GM12878 (cell line): ENCODE results near the gene BBS9. TPM values are rescaled to one million over a fixed set of nuclear protein-coding genes. Genes with fewer than 3 reads are reported as not detected.

ENCODE experiments used
- ATAC-seq: fragments of 200-7000 bp; cut with Tn5 transposase; 3 replicates; pipeline ENCODE4 v1.9.1; 2020; ENCODE audit warnings: mild to moderate bottlenecking, moderate library complexity
- BruUV-seq: library from RNA; stranded (reverse); fragments of 400-500 nt; replicated peaks from 2 replicates; lab custom pipeline; 2021; lab: Mats Ljungman, UMichigan
- CTCF ChIA-PET: fragments of 300-600 bp; sonication (Branson Sonifier 250); formaldehyde crosslinking; extraction: SDS; loops from one replicate; lab custom pipeline; 2021; ENCODE audit warnings: inconsistent platforms; lab: Yijun Ruan, JAX
- POLR2A ChIA-PET: fragments of 350-600 bp; formaldehyde crosslinking; extraction: SDS; loops from one replicate; lab custom pipeline; 2021; ENCODE audit warnings: inconsistent platforms; lab: Charles Lee
- RAD21 ChIA-PET: fragments of 300-600 bp; sonication (Branson Sonifier 250); formaldehyde crosslinking; loops from one replicate; lab custom pipeline; 2023; ENCODE audit warnings: antibody characterized with exemption; ENCODE audit not compliant: unreplicated experiment; lab: Charles Lee
- SMC1A ChIA-PET: fragments of 300-600 bp; sonication (Branson Sonifier 250); formaldehyde crosslinking; loops from one replicate; lab custom pipeline; 2023; ENCODE audit not compliant: unreplicated experiment, uncharacterized antibody; lab: Charles Lee
- DNase-seq: peaks from one replicate; pipeline ENCODE4 v3.0.0-alpha.2; 2011; ENCODE audit warnings: low read depth, low spot score
- FAIRE-seq: peaks from 3 replicates; lab custom pipeline; 2011; peaks lifted over from hg19 to GRCh38; lab: Jason Lieb, UNC
- H2AFZ ChIP-seq: 2 replicates; pipeline ENCODE4 v1.6.0; 2011; ENCODE audit warnings: low read depth, low read length, control low read depth; ENCODE audit not compliant: control insufficient read depth
- H3K27ac ChIP-seq: 2 replicates; pipeline ENCODE4 v1.5.1; 2011; ENCODE audit warnings: control low read depth; ENCODE audit not compliant: control insufficient read depth, insufficient read depth
- H3K27me3 ChIP-seq, 2 experiments: replicated peaks in 1 of 2; 2 replicates each; pipeline versions ENCODE4 v1.6.0 to v1.6.1; 2011; ENCODE audit warnings: low read length in 1 of 2; ENCODE audit not compliant: control insufficient read depth in 2 of 2, insufficient read depth in 2 of 2
- H3K36me3 ChIP-seq, 2 experiments: 2 replicates each; pipeline ENCODE4 v1.5.1; 2011; ENCODE audit warnings: low read length in 1 of 2; ENCODE audit not compliant: control insufficient read depth in 2 of 2, insufficient read depth in 2 of 2
- H3K4me1 ChIP-seq: 2 replicates; pipeline ENCODE4 v1.6.1; 2011; ENCODE audit warnings: mild to moderate bottlenecking, low read length, moderate library complexity, mixed read lengths; ENCODE audit not compliant: control insufficient read depth, insufficient read depth
- H3K4me2 ChIP-seq: 2 replicates; pipeline ENCODE4 v1.6.0; 2011; ENCODE audit warnings: control low read depth; ENCODE audit not compliant: control insufficient read depth, insufficient read depth
- H3K4me3 ChIP-seq: fragments of 200-600 bp; sonication (generic); 2 replicates; pipeline ENCODE4 v1.5.1; 2016
- H3K79me2 ChIP-seq: 2 replicates; pipeline ENCODE4 v1.6.0; 2011; ENCODE audit warnings: low read length; ENCODE audit not compliant: control insufficient read depth, insufficient read depth
- H3K9ac ChIP-seq: 2 replicates; pipeline ENCODE4 v1.8.0; 2011; ENCODE audit warnings: low read length, control low read depth, mixed read lengths; ENCODE audit not compliant: control insufficient read depth, insufficient read depth
- H3K9me3 ChIP-seq: replicated peaks from 3 replicates; pipeline ENCODE4 v1.5.1; 2011; ENCODE audit warnings: mild to moderate bottlenecking, low read length; ENCODE audit not compliant: control insufficient read depth, insufficient read depth
- H4K20me1 ChIP-seq: 2 replicates; pipeline ENCODE4 v1.6.0; 2011; ENCODE audit not compliant: control insufficient read depth, insufficient read depth
- BRCA1 ChIP-seq: IDR thresholded peaks from 2 replicates; pipeline ENCODE4 v1.6.1; 2011; ENCODE audit warnings: low read depth, low read length, improper control_type of control experiment
- CHD1 ChIP-seq: IDR thresholded peaks from 2 replicates; pipeline ENCODE4 v1.6.1; 2012; ENCODE audit warnings: low read depth, low read length, improper control_type of control experiment
- ELK1 ChIP-seq: IDR thresholded peaks from 2 replicates; pipeline ENCODE4 v1.6.1; 2012; ENCODE audit warnings: low read depth, low read length, improper control_type of control experiment
- ETV6 ChIP-seq, 2 experiments: fragments of 450-650 bp in 1 of 2; IDR thresholded peaks in 1 of 2; conservative IDR thresholded peaks in 1 of 2; 2 replicates each; pipeline ENCODE4 v1.6.1; 2014; ENCODE audit warnings: antibody characterized with exemption in 1 of 2, borderline replicate concordance in 1 of 2, low read depth in 1 of 2, mild to moderate bottlenecking in 1 of 2, moderate library complexity in 1 of 2
- FOXK2 ChIP-seq: fragments of 450-650 bp; IDR thresholded peaks from 2 replicates; pipeline ENCODE4 v1.6.1; 2017; ENCODE audit warnings: mild to moderate bottlenecking, moderate library complexity
- FOXM1 ChIP-seq: IDR thresholded peaks from 2 replicates; pipeline ENCODE4 v1.6.1; 2012; ENCODE audit warnings: low read depth, mild to moderate bottlenecking, inconsistent platforms, low read length, moderate library complexity
- JUNB ChIP-seq: IDR thresholded peaks from 2 replicates; pipeline ENCODE4 v1.6.1; 2016; ENCODE audit warnings: antibody characterized with exemption, mild to moderate bottlenecking
- RBBP5 ChIP-seq: fragments of 200-600 bp; sonication (generic); conservative IDR thresholded peaks from 2 replicates; pipeline ENCODE4 v1.6.1; 2016
- YY1 ChIP-seq: IDR thresholded peaks from 2 replicates; pipeline ENCODE4 v1.6.1; 2011; ENCODE audit warnings: low read depth, mild to moderate bottlenecking, low read length
- ZNF274 ChIP-seq: IDR thresholded peaks from one replicate; pipeline ENCODE4 v1.8.0; 2011; ENCODE audit not compliant: insufficient read length, insufficient read depth
- WGBS: methylation state at CpG from one replicate; pipeline ENCODE4 v1.1.6; 2016; ENCODE audit warnings: low lambda C conversion rate; ENCODE audit not compliant: insufficient replicate concordance, insufficient coverage; ENCODE audit errors: missing lambda C conversion rate; 5-methylcytosine and 5-hydroxymethylcytosine counted together
- in situ Hi-C: fragments of 300-500 bp; cut with MboI; formaldehyde crosslinking; loops from 9 replicates; pipeline ENCODE4 v1.14.3; 2018; ENCODE audit warnings: mixed read lengths
- intact Hi-C: fragments of 100-400 bp; cut with micrococcal nuclease; formaldehyde crosslinking; loops from one replicate; pipeline ENCODE4 v1.14.2; 2022; ENCODE audit not compliant: unreplicated experiment
- polyA plus RNA-seq, 11 experiments: library from polyadenylated mRNA; depleted of rRNA in 4 of 11; unstranded in 6 of 11; stranded (reverse) in 5 of 11; fragments of >200 nt; fragmentation: Nextera tagmentation in 4 of 11; fragmentation: Illumina TruSeq in 1 of 11; extraction: Ambion mirVana in 4 of 11; extraction: Trizol in 1 of 11; gene quantifications; 1 replicate in 1 of 11; 2 replicates in 10 of 11; pipeline versions ENCODE4 v1.2.1 to v1.2.3, GENCODE V29; 2011 to 2016; ENCODE audit warnings: inconsistent platforms in 2 of 11, missing spikeins in 2 of 11, low read depth in 1 of 11
- total RNA-seq, 4 experiments: library from RNA; depleted of rRNA in 3 of 4; stranded (reverse); fragments of >200 nt in 3 of 4; fragmentation: Illumina TruSeq in 1 of 4; extraction: Trizol in 1 of 4; gene quantifications; 2 replicates each; pipeline versions ENCODE4 v1.2.1 to v1.2.3, GENCODE V29; 2013 to 2021
- TF ChIP-seq, protein P1 (sequence below): fragments of 450-650 bp; conservative IDR thresholded peaks from 2 replicates; pipeline ENCODE4 v1.6.1; 2017; ENCODE audit warnings: mild to moderate bottlenecking, moderate library complexity
- TF ChIP-seq, protein P2 (sequence below): IDR thresholded peaks from 2 replicates; pipeline ENCODE4 v1.6.1; 2011; ENCODE audit warnings: borderline replicate concordance, low read depth, mild to moderate bottlenecking, moderate library complexity, mixed read lengths, low read length; ENCODE audit not compliant: insufficient read depth; ENCODE audit errors: extremely low read length
- TF ChIP-seq, protein P3 (sequence below): fragments of 450-650 bp; IDR thresholded peaks from 2 replicates; pipeline ENCODE4 v1.6.1; 2017; ENCODE audit warnings: borderline replicate concordance

Gene BBS9
- total and polyA plus RNA-seq, 10 of the 15 experiments (the other 5 are each of a cell fraction or from before 2014, with no cell fraction given): 1.2 to 5.6 (median 2.3) TPM

DNA sequence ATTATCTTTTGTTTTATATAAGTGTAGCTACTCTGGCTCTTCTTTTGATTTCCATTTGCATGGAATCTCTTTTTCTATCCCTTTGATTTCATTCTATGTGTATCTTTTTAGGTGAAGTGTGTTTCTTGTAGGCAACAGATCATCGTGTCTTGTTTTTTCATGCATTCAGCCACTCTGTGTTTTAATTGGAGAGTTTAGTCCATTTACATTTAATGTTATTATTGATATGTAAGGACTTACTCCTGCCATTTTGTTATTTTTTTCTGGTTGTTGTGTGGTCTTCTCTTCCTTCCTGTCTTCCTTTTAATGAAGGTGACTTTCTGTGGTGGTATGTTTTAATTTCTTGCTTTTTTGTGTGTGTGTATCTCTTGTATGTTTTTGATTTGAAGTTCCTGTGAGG is 81.6 kb downstream of the BBS9 start:
- ChIA-PET CTCF (no interaction called here), RAD21 (no interaction called here), SMC1A (no interaction called here), POLR2A (no interaction called here)
- no peak for FAIRE-seq
- Histone ChIP-seq H3K4me1 (no peaks in the 10 kb centered on the region), H3K79me2 (no peaks in the 10 kb centered on the region), H3K4me2 (no peak overlapping the region), H4K20me1 (no peaks in the 10 kb centered on the region), H3K27me3 (no peaks in the 10 kb centered on the region), H2AFZ (no peak overlapping the region), H3K4me3 (no peak overlapping the region), H3K9ac (no peak overlapping the region), H3K27ac (no peak overlapping the region), H3K36me3 (no peaks in the 10 kb centered on the region), H3K9me3 (peaks cover 1% of the 10 kb centered on the region; the same call in 2 of the 3 replicates)
- in situ Hi-C loops (no loop called here), intact Hi-C loops (no loop called here)
- no peak for DNase-seq
- TF ChIP-seq, protein P1, sequence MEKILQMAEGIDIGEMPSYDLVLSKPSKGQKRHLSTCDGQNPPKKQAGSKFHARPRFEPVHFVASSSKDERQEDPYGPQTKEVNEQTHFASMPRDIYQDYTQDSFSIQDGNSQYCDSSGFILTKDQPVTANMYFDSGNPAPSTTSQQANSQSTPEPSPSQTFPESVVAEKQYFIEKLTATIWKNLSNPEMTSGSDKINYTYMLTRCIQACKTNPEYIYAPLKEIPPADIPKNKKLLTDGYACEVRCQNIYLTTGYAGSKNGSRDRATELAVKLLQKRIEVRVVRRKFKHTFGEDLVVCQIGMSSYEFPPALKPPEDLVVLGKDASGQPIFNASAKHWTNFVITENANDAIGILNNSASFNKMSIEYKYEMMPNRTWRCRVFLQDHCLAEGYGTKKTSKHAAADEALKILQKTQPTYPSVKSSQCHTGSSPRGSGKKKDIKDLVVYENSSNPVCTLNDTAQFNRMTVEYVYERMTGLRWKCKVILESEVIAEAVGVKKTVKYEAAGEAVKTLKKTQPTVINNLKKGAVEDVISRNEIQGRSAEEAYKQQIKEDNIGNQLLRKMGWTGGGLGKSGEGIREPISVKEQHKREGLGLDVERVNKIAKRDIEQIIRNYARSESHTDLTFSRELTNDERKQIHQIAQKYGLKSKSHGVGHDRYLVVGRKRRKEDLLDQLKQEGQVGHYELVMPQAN: no peak
- TF ChIP-seq YY1 (no peak), ETV6 (conservative IDR thresholded peaks at IDR 0.05 in 1 of 2, IDR thresholded peaks at IDR 0.05 in 1 of 2; ENCODE audit: borderline replicate concordance in 1 of 2, low read depth in 1 of 2) (no peak), ELK1 (no peak), ZNF274 (no peak), BRCA1 (no peak), FOXK2 (no peak), FOXM1 (no peak), RBBP5 (no peak), CHD1 (no peak), JUNB (no peak)
- TF ChIP-seq, protein P2, sequence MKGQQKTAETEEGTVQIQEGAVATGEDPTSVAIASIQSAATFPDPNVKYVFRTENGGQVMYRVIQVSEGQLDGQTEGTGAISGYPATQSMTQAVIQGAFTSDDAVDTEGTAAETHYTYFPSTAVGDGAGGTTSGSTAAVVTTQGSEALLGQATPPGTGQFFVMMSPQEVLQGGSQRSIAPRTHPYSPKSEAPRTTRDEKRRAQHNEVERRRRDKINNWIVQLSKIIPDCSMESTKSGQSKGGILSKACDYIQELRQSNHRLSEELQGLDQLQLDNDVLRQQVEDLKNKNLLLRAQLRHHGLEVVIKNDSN: no peak
- TF ChIP-seq, protein P3, sequence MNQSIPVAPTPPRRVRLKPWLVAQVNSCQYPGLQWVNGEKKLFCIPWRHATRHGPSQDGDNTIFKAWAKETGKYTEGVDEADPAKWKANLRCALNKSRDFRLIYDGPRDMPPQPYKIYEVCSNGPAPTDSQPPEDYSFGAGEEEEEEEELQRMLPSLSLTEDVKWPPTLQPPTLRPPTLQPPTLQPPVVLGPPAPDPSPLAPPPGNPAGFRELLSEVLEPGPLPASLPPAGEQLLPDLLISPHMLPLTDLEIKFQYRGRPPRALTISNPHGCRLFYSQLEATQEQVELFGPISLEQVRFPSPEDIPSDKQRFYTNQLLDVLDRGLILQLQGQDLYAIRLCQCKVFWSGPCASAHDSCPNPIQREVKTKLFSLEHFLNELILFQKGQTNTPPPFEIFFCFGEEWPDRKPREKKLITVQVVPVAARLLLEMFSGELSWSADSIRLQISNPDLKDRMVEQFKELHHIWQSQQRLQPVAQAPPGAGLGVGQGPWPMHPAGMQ: no peak
- BruUV-seq: no TSS peak
- ATAC-seq: no peak
- WGBS: 94% methylated on average over 1 of the region's 1 CpG
